RWPE2 (cell line): ENCODE measurements around the gene PIP5K1B.

Experiments used
- ATAC-seq: fragments of 200-7000 bp; cut with Tn5 transposase; 3 replicates; pipeline ENCODE4 v1.9.1; 2021; ENCODE audit warnings: low read depth
- DNase-seq: peaks from one replicate; pipeline ENCODE4 v3.0.0-alpha.2; 2020; ENCODE audit warnings: low spot score
- H3K27ac ChIP-seq: fragments of 450-650 bp; 2 replicates; pipeline ENCODE4 v1.5.1; 2017; ENCODE audit warnings: mild to moderate bottlenecking; ENCODE audit not compliant: poor library complexity, severe bottlenecking
- H3K27me3 ChIP-seq: fragments of 250-450 bp; sonication (Bioruptor Pico); 2 replicates; pipeline ENCODE4 v1.5.1; 2021; ENCODE audit warnings: mild to moderate bottlenecking, moderate library complexity; ENCODE audit not compliant: insufficient read depth, poor library complexity, severe bottlenecking
- H3K36me3 ChIP-seq: fragments of 250-450 bp; sonication (Bioruptor Pico); 2 replicates; pipeline ENCODE4 v1.5.1; 2020; ENCODE audit warnings: low read depth, mild to moderate bottlenecking, moderate library complexity
- H3K4me1 ChIP-seq: fragments of 250-450 bp; sonication (Bioruptor Pico); 2 replicates; pipeline ENCODE4 v1.5.1; 2021; ENCODE audit warnings: mild to moderate bottlenecking, moderate library complexity; ENCODE audit not compliant: insufficient read depth, poor library complexity, severe bottlenecking
- H3K4me3 ChIP-seq: fragments of 250-450 bp; sonication (Bioruptor Pico); 2 replicates; pipeline ENCODE4 v1.5.1; 2021; ENCODE audit warnings: mild to moderate bottlenecking, moderate library complexity; ENCODE audit not compliant: severe bottlenecking
- H3K9me3 ChIP-seq: fragments of 250-450 bp; sonication (Bioruptor Pico); 2 replicates; pipeline ENCODE4 v1.5.1; 2021; ENCODE audit warnings: mild to moderate bottlenecking, moderate library complexity; ENCODE audit not compliant: severe bottlenecking
- CTCF ChIP-seq: fragments of 450-650 bp; IDR thresholded peaks from one replicate; pipeline ENCODE4 v1.5.1; 2017; ENCODE audit warnings: mild to moderate bottlenecking, moderate library complexity; ENCODE audit not compliant: poor library complexity, severe bottlenecking

PIP5K1B gene

GRCh38 chr9:68725070-68725469 is 20.0 kb downstream of the PIP5K1B start:
- DNase-seq (no peak), ATAC-seq (no peak)
- H3K4me1 ChIP-seq = no peaks in the 10 kb centered on the region
- H3K4me3 ChIP-seq = no peak overlapping the region
- H3K9me3 ChIP-seq = no peaks in the 10 kb centered on the region
- TF ChIP-seq CTCF = no peak
- no peak overlapping the region for H3K27ac ChIP-seq
- H3K27me3 ChIP-seq = peaks cover 4% of the 10 kb centered on the region
- H3K36me3 ChIP-seq = no peaks in the 10 kb centered on the region

DNA sequence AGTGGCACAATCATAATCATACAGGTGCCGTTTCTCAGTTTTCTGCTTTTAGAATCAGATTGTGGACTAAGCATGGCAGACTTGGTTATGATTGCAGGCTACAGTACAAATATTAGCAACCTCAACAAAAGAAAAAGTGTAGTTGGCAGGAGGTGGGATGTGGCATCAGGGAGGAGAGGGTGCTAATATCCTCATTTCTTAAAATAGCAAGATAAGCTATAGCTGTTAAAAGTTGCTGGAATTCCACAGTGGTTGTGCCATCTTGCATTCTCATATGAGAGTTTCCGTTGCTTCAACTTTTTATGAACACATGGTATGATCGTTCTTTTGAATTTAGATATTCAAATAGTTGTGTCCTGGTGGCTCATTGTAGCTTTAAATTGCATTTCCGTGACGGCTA is 21.4 kb downstream of the PIP5K1B start:
- no peak overlapping the region for H3K27ac ChIP-seq
- no peaks in the 10 kb centered on the region for H3K9me3 ChIP-seq
- no peak for TF ChIP-seq CTCF
- H3K36me3 ChIP-seq = no peaks in the 10 kb centered on the region
- ATAC-seq = no peak
- H3K4me3 ChIP-seq = no peak overlapping the region
- no peaks in the 10 kb centered on the region for H3K27me3 ChIP-seq
- DNase-seq = no peak
- no peaks in the 10 kb centered on the region for H3K4me1 ChIP-seq

GRCh38 chr9:68727636-68728035 is 22.6 kb downstream of the PIP5K1B start:
- TF ChIP-seq CTCF = no peak
- ATAC-seq = no peak
- H3K4me3 ChIP-seq = no peak overlapping the region
- H3K36me3 ChIP-seq = no peaks in the 10 kb centered on the region
- H3K27me3 ChIP-seq = peaks cover 3% of the 10 kb centered on the region
- no peaks in the 10 kb centered on the region for H3K4me1 ChIP-seq
- no peaks in the 10 kb centered on the region for H3K9me3 ChIP-seq
- no peak overlapping the region for H3K27ac ChIP-seq
- no peak for DNase-seq

DNA sequence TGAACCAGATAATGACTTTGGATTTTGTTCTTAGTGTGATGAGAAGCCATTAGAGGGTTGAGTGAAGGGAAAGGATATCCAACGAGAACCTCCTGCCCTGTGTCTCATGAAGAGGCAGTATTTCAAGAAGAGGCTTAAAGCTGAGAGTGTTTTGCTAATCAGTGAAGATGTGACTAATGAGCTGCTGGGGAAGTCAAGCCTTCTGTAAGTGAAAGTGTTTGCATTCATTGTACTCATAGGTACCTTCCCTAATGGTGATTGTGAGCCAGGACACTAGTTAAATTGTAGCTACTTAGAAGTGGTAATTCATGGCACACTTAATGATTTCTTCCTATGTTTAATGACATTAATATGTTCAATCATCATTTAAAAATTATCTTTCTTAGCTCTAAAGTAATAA is 23.7 kb downstream of the PIP5K1B start:
- Histone ChIP-seq H3K4me3 (no peak overlapping the region), H3K27me3 (peaks cover 4% of the 10 kb centered on the region), H3K4me1 (no peaks in the 10 kb centered on the region), H3K36me3 (no peaks in the 10 kb centered on the region), H3K9me3 (no peaks in the 10 kb centered on the region), H3K27ac (no peak overlapping the region)
- DNase-seq (no peak), ATAC-seq (no peak)
- no peak for TF ChIP-seq CTCF

- no peak for ATAC-seq
- no peak overlapping the region for H3K4me3 ChIP-seq
- peaks cover 9% of the 10 kb centered on the region for H3K27me3 ChIP-seq
- no peak overlapping the region for H3K27ac ChIP-seq
- no peak for DNase-seq
- no peaks in the 10 kb centered on the region for H3K36me3 ChIP-seq
- TF ChIP-seq CTCF = no peak
- H3K4me1 ChIP-seq = no peaks in the 10 kb centered on the region
- H3K9me3 ChIP-seq = no peaks in the 10 kb centered on the region
These were observed 25.7 kb downstream of the PIP5K1B start for GRCh38 chr9:68730570-68731235.
